ENCODE measurements around the gene DEFB123. TPM values are rescaled to one million over a fixed set of nuclear protein-coding genes. Genes with fewer than 3 reads are reported as not detected.

The DEFB123 gene
- polyA plus RNA-seq, 1 donor from 2014 or later: not detected

DNA sequence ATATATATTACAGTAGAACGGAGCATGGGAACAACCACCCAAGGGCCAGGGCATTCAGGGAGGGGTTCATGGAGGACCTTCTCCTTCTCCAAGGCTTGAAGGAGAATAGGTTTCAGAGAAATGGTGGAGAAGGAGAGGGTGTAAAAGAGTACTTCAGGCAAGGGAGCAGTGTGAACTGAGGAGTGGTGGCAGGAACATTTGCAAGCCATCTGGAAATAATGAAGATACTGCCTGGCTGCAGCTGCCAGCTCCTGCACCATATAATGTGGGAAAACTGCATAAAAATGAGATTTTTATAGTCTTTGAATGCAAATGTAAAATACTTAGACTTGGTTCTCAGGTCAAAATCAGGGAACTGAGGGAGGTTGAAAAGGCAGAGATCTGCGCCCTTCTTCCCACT lies 24.8 kb upstream of the DEFB123 start:
- Histone ChIP-seq H3K9me3 (ENCODE audit: low read length) (no peaks in the 10 kb centered on the region), H3K9me2 (ENCODE audit: insufficient read depth, low read length) (no peaks in the 10 kb centered on the region), H3K27ac (ENCODE audit: low read length) (no peak overlapping the region), H3K79me2 (replicated peaks; ENCODE audit: insufficient read depth, low read length) (no peaks in the 10 kb centered on the region), H3K4me3 (ENCODE audit: low read length) (no peak overlapping the region), H3K4me2 (ENCODE audit: low read length) (no peak overlapping the region), H3K9ac (ENCODE audit: low read length) (no peak overlapping the region), H3K36me3 (ENCODE audit: insufficient read depth, low read length) (no peaks in the 10 kb centered on the region), H2AFZ (ENCODE audit: low read depth, low read length) (no peak overlapping the region), H3K27me3 (ENCODE audit: insufficient read depth, low read depth, low read length) (no peaks in the 10 kb centered on the region), H4K20me1 (ENCODE audit: insufficient read depth) (no peaks in the 10 kb centered on the region), H3F3A (ENCODE audit: insufficient read depth, low read length, poor library complexity, severe bottlenecking) (no peaks in the 10 kb centered on the region)
- TF ChIP-seq, protein P1, sequence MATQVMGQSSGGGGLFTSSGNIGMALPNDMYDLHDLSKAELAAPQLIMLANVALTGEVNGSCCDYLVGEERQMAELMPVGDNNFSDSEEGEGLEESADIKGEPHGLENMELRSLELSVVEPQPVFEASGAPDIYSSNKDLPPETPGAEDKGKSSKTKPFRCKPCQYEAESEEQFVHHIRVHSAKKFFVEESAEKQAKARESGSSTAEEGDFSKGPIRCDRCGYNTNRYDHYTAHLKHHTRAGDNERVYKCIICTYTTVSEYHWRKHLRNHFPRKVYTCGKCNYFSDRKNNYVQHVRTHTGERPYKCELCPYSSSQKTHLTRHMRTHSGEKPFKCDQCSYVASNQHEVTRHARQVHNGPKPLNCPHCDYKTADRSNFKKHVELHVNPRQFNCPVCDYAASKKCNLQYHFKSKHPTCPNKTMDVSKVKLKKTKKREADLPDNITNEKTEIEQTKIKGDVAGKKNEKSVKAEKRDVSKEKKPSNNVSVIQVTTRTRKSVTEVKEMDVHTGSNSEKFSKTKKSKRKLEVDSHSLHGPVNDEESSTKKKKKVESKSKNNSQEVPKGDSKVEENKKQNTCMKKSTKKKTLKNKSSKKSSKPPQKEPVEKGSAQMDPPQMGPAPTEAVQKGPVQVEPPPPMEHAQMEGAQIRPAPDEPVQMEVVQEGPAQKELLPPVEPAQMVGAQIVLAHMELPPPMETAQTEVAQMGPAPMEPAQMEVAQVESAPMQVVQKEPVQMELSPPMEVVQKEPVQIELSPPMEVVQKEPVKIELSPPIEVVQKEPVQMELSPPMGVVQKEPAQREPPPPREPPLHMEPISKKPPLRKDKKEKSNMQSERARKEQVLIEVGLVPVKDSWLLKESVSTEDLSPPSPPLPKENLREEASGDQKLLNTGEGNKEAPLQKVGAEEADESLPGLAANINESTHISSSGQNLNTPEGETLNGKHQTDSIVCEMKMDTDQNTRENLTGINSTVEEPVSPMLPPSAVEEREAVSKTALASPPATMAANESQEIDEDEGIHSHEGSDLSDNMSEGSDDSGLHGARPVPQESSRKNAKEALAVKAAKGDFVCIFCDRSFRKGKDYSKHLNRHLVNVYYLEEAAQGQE (IDR thresholded peaks at IDR 0.05; ENCODE audit: borderline replicate concordance): no peak
- TF ChIP-seq EZH2 (IDR thresholded peaks at IDR 0.05; ENCODE audit: borderline replicate concordance, insufficient read depth, low read length, poor library complexity, severe bottlenecking) (no peak), CTCF (IDR thresholded peaks at IDR 0.05; ENCODE audit: poor library complexity, severe bottlenecking) (no peak), MXI1 (conservative IDR thresholded peaks at IDR 0.05; ENCODE audit: poor library complexity, severe bottlenecking) (no peak), EP300 (conservative IDR thresholded peaks at IDR 0.05; ENCODE audit: poor library complexity, severe bottlenecking) (no peak), RAD21 (conservative IDR thresholded peaks at IDR 0.05) (no peak), TAF1 (IDR thresholded peaks at IDR 0.05; ENCODE audit: low read depth) (no peak), SMC3 (conservative IDR thresholded peaks at IDR 0.05; ENCODE audit: poor library complexity) (no peak), POLR2AphosphoS5 (IDR thresholded peaks at IDR 0.05) (no peak)

GRCh38 chr20:31418307-31418706 lies 22.1 kb upstream of the DEFB123 start:
- Histone ChIP-seq H3K27me3 (ENCODE audit: insufficient read depth, low read depth, low read length) (no peaks in the 10 kb centered on the region), H3K79me2 (replicated peaks; ENCODE audit: insufficient read depth, low read length) (no peaks in the 10 kb centered on the region), H3K9ac (ENCODE audit: low read length) (no peak overlapping the region), H2AFZ (ENCODE audit: low read depth, low read length) (no peak overlapping the region), H3F3A (ENCODE audit: insufficient read depth, low read length, poor library complexity, severe bottlenecking) (no peaks in the 10 kb centered on the region), H3K36me3 (ENCODE audit: insufficient read depth, low read length) (no peaks in the 10 kb centered on the region), H3K9me2 (ENCODE audit: insufficient read depth, low read length) (no peaks in the 10 kb centered on the region), H3K27ac (ENCODE audit: low read length) (no peak overlapping the region), H3K9me3 (ENCODE audit: low read length) (no peaks in the 10 kb centered on the region), H3K4me2 (ENCODE audit: low read length) (no peak overlapping the region), H4K20me1 (ENCODE audit: insufficient read depth) (no peaks in the 10 kb centered on the region), H3K4me3 (ENCODE audit: low read length) (no peak overlapping the region)
- no peak for TF ChIP-seq SMC3 (conservative IDR thresholded peaks at IDR 0.05; ENCODE audit: poor library complexity)
- TF ChIP-seq EP300 (conservative IDR thresholded peaks at IDR 0.05; ENCODE audit: poor library complexity, severe bottlenecking): no peak
- TF ChIP-seq RAD21 (conservative IDR thresholded peaks at IDR 0.05): no peak
- no peak for TF ChIP-seq TAF1 (IDR thresholded peaks at IDR 0.05; ENCODE audit: low read depth)
- TF ChIP-seq CTCF (IDR thresholded peaks at IDR 0.05; ENCODE audit: poor library complexity, severe bottlenecking): no peak
- TF ChIP-seq EZH2 (IDR thresholded peaks at IDR 0.05; ENCODE audit: borderline replicate concordance, insufficient read depth, low read length, poor library complexity, severe bottlenecking): no peak
- no peak for TF ChIP-seq MXI1 (conservative IDR thresholded peaks at IDR 0.05; ENCODE audit: poor library complexity, severe bottlenecking)
- TF ChIP-seq POLR2AphosphoS5 (IDR thresholded peaks at IDR 0.05): no peak
- TF ChIP-seq, protein P1 (IDR thresholded peaks at IDR 0.05; ENCODE audit: borderline replicate concordance): no peak
